Stimulated activated CD4-positive, alpha-beta T cell treated with anti-CD3 and anti-CD28 coated beads, TNF-alpha, amount 100 ng/mL, for 24 hours (primary cell): ENCODE results near the gene USP16.

ENCODE experiments used
- DNase-seq, 3 experiments: peaks; one replicate each; pipeline ENCODE4 v3.0.0-alpha.2; 2020; ENCODE audit warnings: low read depth in 3 of 3

Gene USP16

GRCh38 chr21:29083306-29083705 lies 58.8 kb downstream of the USP16 start:
- no peak for DNase-seq

GRCh38 chr21:29084372-29084771 lies 59.9 kb downstream of the USP16 start:
- DNase-seq = no peak

GRCh38 chr21:29085106-29085752 lies 60.8 kb downstream of the USP16 start:
- no peak for DNase-seq

GRCh38 chr21:29091033-29091432 lies 66.6 kb downstream of the USP16 start:
- no peak for DNase-seq

GRCh38 chr21:29092102-29092959 lies 67.9 kb downstream of the USP16 start:
- DNase-seq = no peak

- no peak for DNase-seq
Observed at GRCh38 chr21:29096218-29097015, 71.9 kb downstream of the USP16 start.

GRCh38 chr21:29098156-29098555 lies 73.7 kb downstream of the USP16 start:
- no peak for DNase-seq

- no peak for DNase-seq
Observed at GRCh38 chr21:29102791-29103257, 78.4 kb downstream of the USP16 start.
